ENCODE measurements around the gene RAC3. TPM values are rescaled to one million over a fixed set of nuclear protein-coding genes. Genes with fewer than 3 reads are reported as not detected.

RAC3 gene
- total and polyA plus RNA-seq, 9 of the 15 experiments (the other 6 are each of a cell fraction or from before 2014, with no cell fraction given) = 0.23 to 292 (median 118) TPM

DNA sequence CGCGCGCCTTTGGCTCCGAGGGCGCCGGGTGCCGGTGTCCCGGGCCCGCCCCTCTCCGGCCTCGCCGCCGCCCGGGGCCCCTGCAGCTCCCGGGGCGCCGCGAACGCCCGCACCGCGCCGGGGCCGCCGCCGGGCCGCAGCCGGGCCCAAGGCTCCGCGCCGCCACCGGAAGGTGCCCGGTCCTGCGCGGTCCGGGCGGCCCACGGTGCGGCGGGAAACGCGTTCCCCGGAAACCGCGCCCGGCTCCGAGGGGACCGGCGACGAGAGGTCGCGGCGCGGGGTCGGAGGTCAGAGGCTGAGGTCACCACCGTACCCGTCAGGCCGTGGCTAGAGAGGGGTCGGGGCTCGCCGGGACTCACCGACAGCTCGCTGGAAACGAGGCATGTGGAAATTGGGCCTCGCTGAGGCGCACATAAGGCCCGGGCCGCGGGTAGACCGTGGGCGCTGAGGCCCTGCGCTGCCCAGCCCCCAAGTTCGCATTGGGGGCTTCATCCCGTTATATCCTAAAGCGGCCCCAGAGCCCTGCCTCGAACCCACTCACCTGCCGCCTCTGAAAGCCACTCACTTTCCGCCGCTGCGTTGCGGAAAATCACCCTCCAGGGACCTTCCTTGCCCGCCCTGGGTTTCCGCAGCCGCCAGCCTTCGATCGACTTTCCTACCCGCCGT is 34.3 kb downstream of the RAC3 start, which contains the start of gene DUS1L (continued):
- no peak for TF ChIP-seq ZNF217 (CRISPR knock-in tag; IDR thresholded peaks at IDR 0.05)
- TF ChIP-seq CREB1 (IDR thresholded peaks at IDR 0.05) = peak; percentile 45; the same call in 1 of the 2 replicates
- TF ChIP-seq CREB1 (CRISPR knock-in tag; IDR thresholded peaks at IDR 0.05) = peak; percentile 75
- peak; percentile 66 for TF ChIP-seq CCNT2 (IDR thresholded peaks at IDR 0.05; ENCODE audit: borderline replicate concordance, extremely low read depth, insufficient read length, low read depth, low read length)
- no peak for TF ChIP-seq ZNF695 (CRISPR knock-in tag; IDR thresholded peaks at IDR 0.05)
- peak in 1 of 2 experiments; percentile 49; a peak in 1 of 3 replicates for TF ChIP-seq CBX3 (IDR thresholded peaks at IDR 0.05; ENCODE audit: borderline replicate concordance in 1 of 2, low read length in 2 of 2)
- TF ChIP-seq, protein P1, sequence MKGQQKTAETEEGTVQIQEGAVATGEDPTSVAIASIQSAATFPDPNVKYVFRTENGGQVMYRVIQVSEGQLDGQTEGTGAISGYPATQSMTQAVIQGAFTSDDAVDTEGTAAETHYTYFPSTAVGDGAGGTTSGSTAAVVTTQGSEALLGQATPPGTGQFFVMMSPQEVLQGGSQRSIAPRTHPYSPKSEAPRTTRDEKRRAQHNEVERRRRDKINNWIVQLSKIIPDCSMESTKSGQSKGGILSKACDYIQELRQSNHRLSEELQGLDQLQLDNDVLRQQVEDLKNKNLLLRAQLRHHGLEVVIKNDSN (CRISPR knock-in tag; IDR thresholded peaks at IDR 0.05) = no peak
- 0 out of 2 replicates have a peak, but pooled peaks have one; percentile 65 for TF ChIP-seq SMAD3 (CRISPR knock-in tag; conservative IDR thresholded peaks at IDR 0.05)
- no peak for TF ChIP-seq MAFK (IDR thresholded peaks at IDR 0.05; ENCODE audit: low read length)
- TF ChIP-seq EP400 (IDR thresholded peaks at IDR 0.05) = peak; percentile 64; the same call in 1 of the 2 replicates
- TF ChIP-seq, protein P2, sequence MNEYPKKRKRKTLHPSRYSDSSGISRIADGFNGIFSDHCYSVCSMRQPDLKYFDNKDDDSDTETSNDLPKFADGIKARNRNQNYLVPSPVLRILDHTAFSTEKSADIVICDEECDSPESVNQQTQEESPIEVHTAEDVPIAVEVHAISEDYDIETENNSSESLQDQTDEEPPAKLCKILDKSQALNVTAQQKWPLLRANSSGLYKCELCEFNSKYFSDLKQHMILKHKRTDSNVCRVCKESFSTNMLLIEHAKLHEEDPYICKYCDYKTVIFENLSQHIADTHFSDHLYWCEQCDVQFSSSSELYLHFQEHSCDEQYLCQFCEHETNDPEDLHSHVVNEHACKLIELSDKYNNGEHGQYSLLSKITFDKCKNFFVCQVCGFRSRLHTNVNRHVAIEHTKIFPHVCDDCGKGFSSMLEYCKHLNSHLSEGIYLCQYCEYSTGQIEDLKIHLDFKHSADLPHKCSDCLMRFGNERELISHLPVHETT (CRISPR knock-in tag; conservative IDR thresholded peaks at IDR 0.05 in 1 of 2, IDR thresholded peaks at IDR 0.05 in 1 of 2) = peak in 1 of 2 experiments; percentile 98; a peak in 2 of 4 replicates
- TF ChIP-seq, protein P3, sequence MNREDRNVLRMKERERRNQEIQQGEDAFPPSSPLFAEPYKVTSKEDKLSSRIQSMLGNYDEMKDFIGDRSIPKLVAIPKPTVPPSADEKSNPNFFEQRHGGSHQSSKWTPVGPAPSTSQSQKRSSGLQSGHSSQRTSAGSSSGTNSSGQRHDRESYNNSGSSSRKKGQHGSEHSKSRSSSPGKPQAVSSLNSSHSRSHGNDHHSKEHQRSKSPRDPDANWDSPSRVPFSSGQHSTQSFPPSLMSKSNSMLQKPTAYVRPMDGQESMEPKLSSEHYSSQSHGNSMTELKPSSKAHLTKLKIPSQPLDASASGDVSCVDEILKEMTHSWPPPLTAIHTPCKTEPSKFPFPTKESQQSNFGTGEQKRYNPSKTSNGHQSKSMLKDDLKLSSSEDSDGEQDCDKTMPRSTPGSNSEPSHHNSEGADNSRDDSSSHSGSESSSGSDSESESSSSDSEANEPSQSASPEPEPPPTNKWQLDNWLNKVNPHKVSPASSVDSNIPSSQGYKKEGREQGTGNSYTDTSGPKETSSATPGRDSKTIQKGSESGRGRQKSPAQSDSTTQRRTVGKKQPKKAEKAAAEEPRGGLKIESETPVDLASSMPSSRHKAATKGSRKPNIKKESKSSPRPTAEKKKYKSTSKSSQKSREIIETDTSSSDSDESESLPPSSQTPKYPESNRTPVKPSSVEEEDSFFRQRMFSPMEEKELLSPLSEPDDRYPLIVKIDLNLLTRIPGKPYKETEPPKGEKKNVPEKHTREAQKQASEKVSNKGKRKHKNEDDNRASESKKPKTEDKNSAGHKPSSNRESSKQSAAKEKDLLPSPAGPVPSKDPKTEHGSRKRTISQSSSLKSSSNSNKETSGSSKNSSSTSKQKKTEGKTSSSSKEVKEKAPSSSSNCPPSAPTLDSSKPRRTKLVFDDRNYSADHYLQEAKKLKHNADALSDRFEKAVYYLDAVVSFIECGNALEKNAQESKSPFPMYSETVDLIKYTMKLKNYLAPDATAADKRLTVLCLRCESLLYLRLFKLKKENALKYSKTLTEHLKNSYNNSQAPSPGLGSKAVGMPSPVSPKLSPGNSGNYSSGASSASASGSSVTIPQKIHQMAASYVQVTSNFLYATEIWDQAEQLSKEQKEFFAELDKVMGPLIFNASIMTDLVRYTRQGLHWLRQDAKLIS (CRISPR knock-in tag; IDR thresholded peaks at IDR 0.05) = no peak
- TF ChIP-seq, protein P4, sequence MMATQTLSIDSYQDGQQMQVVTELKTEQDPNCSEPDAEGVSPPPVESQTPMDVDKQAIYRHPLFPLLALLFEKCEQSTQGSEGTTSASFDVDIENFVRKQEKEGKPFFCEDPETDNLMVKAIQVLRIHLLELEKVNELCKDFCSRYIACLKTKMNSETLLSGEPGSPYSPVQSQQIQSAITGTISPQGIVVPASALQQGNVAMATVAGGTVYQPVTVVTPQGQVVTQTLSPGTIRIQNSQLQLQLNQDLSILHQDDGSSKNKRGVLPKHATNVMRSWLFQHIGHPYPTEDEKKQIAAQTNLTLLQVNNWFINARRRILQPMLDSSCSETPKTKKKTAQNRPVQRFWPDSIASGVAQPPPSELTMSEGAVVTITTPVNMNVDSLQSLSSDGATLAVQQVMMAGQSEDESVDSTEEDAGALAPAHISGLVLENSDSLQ (IDR thresholded peaks at IDR 0.05) = 0 out of 2 replicates have a peak, but pooled peaks have one; percentile 18
- TF ChIP-seq, protein P5, sequence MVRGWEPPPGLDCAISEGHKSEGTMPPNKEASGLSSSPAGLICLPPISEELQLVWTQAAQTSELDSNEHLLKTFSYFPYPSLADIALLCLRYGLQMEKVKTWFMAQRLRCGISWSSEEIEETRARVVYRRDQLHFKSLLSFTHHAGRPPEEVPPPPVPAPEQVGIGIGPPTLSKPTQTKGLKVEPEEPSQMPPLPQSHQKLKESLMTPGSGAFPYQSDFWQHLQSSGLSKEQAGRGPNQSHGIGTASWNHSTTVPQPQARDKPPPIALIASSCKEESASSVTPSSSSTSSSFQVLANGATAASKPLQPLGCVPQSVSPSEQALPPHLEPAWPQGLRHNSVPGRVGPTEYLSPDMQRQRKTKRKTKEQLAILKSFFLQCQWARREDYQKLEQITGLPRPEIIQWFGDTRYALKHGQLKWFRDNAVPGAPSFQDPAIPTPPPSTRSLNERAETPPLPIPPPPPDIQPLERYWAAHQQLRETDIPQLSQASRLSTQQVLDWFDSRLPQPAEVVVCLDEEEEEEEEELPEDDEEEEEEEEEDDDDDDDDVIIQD (CRISPR knock-in tag; IDR thresholded peaks at IDR 0.05) = peak; percentile 64; the same call in 1 of the 2 replicates
- TF ChIP-seq NFXL1 (CRISPR knock-in tag; IDR thresholded peaks at IDR 0.05) = no peak
- TF ChIP-seq HNRNPLL (IDR thresholded peaks at IDR 0.05; ENCODE audit: low read depth, low read length, poor library complexity, severe bottlenecking) = no peak
- no peak for TF ChIP-seq TAF15 (IDR thresholded peaks at IDR 0.05; ENCODE audit: low read depth, low read length)
- TF ChIP-seq DMBX1 (CRISPR knock-in tag; IDR thresholded peaks at IDR 0.05; ENCODE audit: borderline replicate concordance) = peak; percentile 86; the same call in 1 of the 2 replicates

Measured in K562 (cell line).